ENCODE data around the gene SNU13.
"Not testable (repeated sequence)": the region's sequence is repeated elsewhere in the genome, so short reads cannot be mapped to it uniquely, and the experiment has no call there.

Gene SNU13

GRCh38 chr22:41681616-41682015 is 7.1 kb downstream of the SNU13 start:
- ATAC-seq = peak in 1 of 2 donors; percentile 30

GRCh38 chr22:41676134-41676533 is 12.5 kb downstream of the SNU13 start:
- ATAC-seq = no peak

GRCh38 chr22:41674846-41675340 is 13.8 kb downstream of the SNU13 start:
- no peak for ATAC-seq

GRCh38 chr22:41672780-41673509 is 15.7 kb downstream of the SNU13 start:
- ATAC-seq = no peak

GRCh38 chr22:41672096-41672495 is 16.6 kb downstream of the SNU13 start:
- ATAC-seq = not testable (repeated sequence)

GRCh38 chr22:41668971-41669911 is 19.4 kb downstream of the SNU13 start:
- ATAC-seq = no peak

GRCh38 chr22:41664951-41665350 is 23.7 kb downstream of the SNU13 start:
- no peak for ATAC-seq

- ATAC-seq = no peak
Observed at GRCh38 chr22:41664490-41664889, 24.2 kb downstream of the SNU13 start.

GRCh38 chr22:41663594-41663993 is 25.1 kb downstream of the SNU13 start:
- ATAC-seq = not testable (repeated sequence)

GRCh38 chr22:41661713-41662112 is 27.0 kb downstream of the SNU13 start:
- no peak for ATAC-seq

GRCh38 chr22:41661088-41661487 is 27.6 kb downstream of the SNU13 start:
- ATAC-seq = no peak

GRCh38 chr22:41660416-41660815 is 28.3 kb downstream of the SNU13 start:
- no peak for ATAC-seq

GRCh38 chr22:41659941-41660340 is 28.7 kb downstream of the SNU13 start:
- no peak for ATAC-seq

- no peak for ATAC-seq
Observed at GRCh38 chr22:41658869-41659268, 29.8 kb downstream of the SNU13 start.

- no peak for ATAC-seq
Observed at GRCh38 chr22:41657709-41658108, 31.0 kb downstream of the SNU13 start.

GRCh38 chr22:41656556-41656955 is 32.1 kb downstream of the SNU13 start:
- no peak for ATAC-seq

GRCh38 chr22:41654322-41654721 is 34.3 kb downstream of the SNU13 start:
- ATAC-seq = no peak

- ATAC-seq = no peak
Observed at GRCh38 chr22:41650821-41651220, 37.8 kb downstream of the SNU13 start.

GRCh38 chr22:41650229-41650628 is 38.4 kb downstream of the SNU13 start:
- no peak for ATAC-seq

- peak; percentile 48 to 76 for ATAC-seq
Observed at GRCh38 chr22:41648432-41648831, 40.2 kb downstream of the SNU13 start.

- ATAC-seq = no peak
Observed at GRCh38 chr22:41647771-41648170, 40.9 kb downstream of the SNU13 start.

GRCh38 chr22:41642331-41643110 is 46.1 kb downstream of the SNU13 start:
- ATAC-seq = no peak

GRCh38 chr22:41641854-41642253 is 46.8 kb downstream of the SNU13 start:
- ATAC-seq = no peak
